Measurements from ENCODE around the gene H2BW2.
"Not testable (repeated sequence)": the region's sequence is repeated elsewhere in the genome, so short reads cannot be mapped to it uniquely, and the experiment has no call there.

H2BW2 gene

GRCh38 chrX:104039689-104040505 lies at the start of gene H2BW2:
H2BW2 (plus strand) TSS chrX:104039956; CDS start chrX:104039995, 39 bp downstream.
- DNase-seq, result no peak

GRCh38 chrX:103999234-103999633 lies 40.5 kb upstream of the H2BW2 start:
- DNase-seq, result no peak

GRCh38 chrX:104008831-104009230 lies 30.9 kb upstream of the H2BW2 start:
- no peak for DNase-seq

GRCh38 chrX:104013158-104013557 lies 26.6 kb upstream of the H2BW2 start:
- DNase-seq, result no peak

- DNase-seq, result no peak
Observed at GRCh38 chrX:104013606-104014005, 26.1 kb upstream of the H2BW2 start, which contains the start of gene H2BW1. H2BW1 (minus strand) TSS chrX:104013708; CDS start chrX:104013576, 132 bp downstream.

- not testable (repeated sequence) for DNase-seq
Observed at GRCh38 chrX:104015576-104015975, 24.2 kb upstream of the H2BW2 start.

- DNase-seq, result no peak
Observed at GRCh38 chrX:104018126-104018525, 21.6 kb upstream of the H2BW2 start.

GRCh38 chrX:104041003-104041402 lies 1.2 kb downstream of the H2BW2 start:
- no peak for DNase-seq

GRCh38 chrX:104045642-104046041 lies 5.9 kb downstream of the H2BW2 start:
- no peak for DNase-seq

GRCh38 chrX:104047171-104047570 lies 7.4 kb downstream of the H2BW2 start:
- DNase-seq, result no peak

- not testable (repeated sequence) for DNase-seq
Observed at GRCh38 chrX:104054956-104055355, 15.2 kb downstream of the H2BW2 start.

GRCh38 chrX:104062636-104063035 lies 22.9 kb downstream of the H2BW2 start:
- DNase-seq, result not testable (repeated sequence)

- DNase-seq, result not testable (repeated sequence)
Observed at GRCh38 chrX:104075778-104076445, 36.2 kb downstream of the H2BW2 start, which contains the start of gene TMSB15C. TMSB15C (minus strand) TSS chrX:104076236.

GRCh38 chrX:104077854-104078253 lies 38.1 kb downstream of the H2BW2 start:
- not testable (repeated sequence) for DNase-seq

GRCh38 chrX:104084063-104084462 lies 44.3 kb downstream of the H2BW2 start:
- no peak for DNase-seq

GRCh38 chrX:104084534-104085277 lies 45.0 kb downstream of the H2BW2 start:
- DNase-seq, result no peak

GRCh38 chrX:104085477-104085876 lies 45.7 kb downstream of the H2BW2 start:
- DNase-seq, result no peak

- DNase-seq, result no peak
Observed at GRCh38 chrX:104085919-104086318, 46.2 kb downstream of the H2BW2 start.

All from DMS153 (cell line).